HG03045 (cell line): ENCODE measurements around the gene C2CD4B.

Experiments used
- ATAC-seq: cut with Tn5 transposase; IDR thresholded peaks from one replicate; pipeline ENCODE4 v1.9.1; 2021; ENCODE audit warnings: mild to moderate bottlenecking, moderate library complexity; ENCODE audit not compliant: unreplicated experiment

Gene C2CD4B

GRCh38 chr15:62120776-62121175 lies 44.3 kb downstream of the C2CD4B start:
- ATAC-seq: no peak

GRCh38 chr15:62119874-62120273 lies 45.2 kb downstream of the C2CD4B start:
- no peak for ATAC-seq

- ATAC-seq: no peak
Observed at GRCh38 chr15:62119227-62119864, 45.7 kb downstream of the C2CD4B start.

- no peak for ATAC-seq
Observed at GRCh38 chr15:62118520-62119226, 46.4 kb downstream of the C2CD4B start.

- ATAC-seq: no peak
Observed at GRCh38 chr15:62115847-62116246, 49.2 kb downstream of the C2CD4B start.
